Measurements from ENCODE around the gene DYRK3. TPM values are rescaled to one million over a fixed set of nuclear protein-coding genes. Genes with fewer than 3 reads are reported as not detected.

The DYRK3 gene
- total RNA-seq, 1 experiment from 2014 or later = 7.1 TPM

- H3K79me2 ChIP-seq (ENCODE audit: insufficient read depth, low read length) = no peaks in the 10 kb centered on the region
- H3K27ac ChIP-seq (ENCODE audit: low read depth, low read length) = no peak overlapping the region
- no peak overlapping the region for H3K9ac ChIP-seq (ENCODE audit: low read length)
- ChIA-PET POLR2A (no interaction called here), CTCF (interaction anchor here (0.9 to 6.8 kb wide), 6 partner anchors 9 to 177 kb away, joined by 3 to 71 read pairs (median 4); partner anchors contain the start of genes DYRK3 and EIF2D), RAD21 (ENCODE audit: low non-redundant PET in 1 of 2, low total read pairs in 2 of 2, uncharacterized antibody in 2 of 2, unreplicated experiment in 2 of 2) (no interaction called here)
- peaks cover 18% of the 10 kb centered on the region; the same call in 1 of the 2 replicates for H3K27me3 ChIP-seq (ENCODE audit: insufficient read depth, low read length)
- no peak overlapping the region for H2AFZ ChIP-seq (ENCODE audit: low read depth, low read length, poor library complexity, severe bottlenecking)
- H3K9me2 ChIP-seq (ENCODE audit: insufficient read depth) = no peaks in the 10 kb centered on the region
- H3K9me3 ChIP-seq (ENCODE audit: control insufficient read depth in 1 of 2, insufficient read depth in 1 of 2, low read depth in 1 of 2, low read length in 2 of 2) = no peaks in the 10 kb centered on the region
- DNase-seq (ENCODE audit: low read depth, low spot score) (no peak), ATAC-seq (no peak)
- H3K4me2 ChIP-seq (ENCODE audit: low read length) = no peak overlapping the region
- intact Hi-C loops (cut with micrococcal nuclease) = no loop called here
- no TSS peak for BruUV-seq (replicated peaks)
- TF ChIP-seq POLR2AphosphoS5 (IDR thresholded peaks at IDR 0.05; ENCODE audit: low read depth, low read length) (no peak), SRF (IDR thresholded peaks at IDR 0.05; ENCODE audit: low read depth) (no peak), CEBPB (IDR thresholded peaks at IDR 0.05; ENCODE audit: low read depth) (no peak), ZFX (IDR thresholded peaks at IDR 0.05) (no peak), EZH2 (IDR thresholded peaks at IDR 0.05) (no peak), YY1 (IDR thresholded peaks at IDR 0.05; ENCODE audit: extremely low read depth, insufficient replicate concordance, low read depth, low read length) (no peak), ATF3 (IDR thresholded peaks at IDR 0.05) (no peak), SIN3A (IDR thresholded peaks at IDR 0.05; ENCODE audit: low read depth) (no peak), SP1 (IDR thresholded peaks at IDR 0.05; ENCODE audit: low read depth) (no peak), ZNF274 (IDR thresholded peaks at IDR 0.05; ENCODE audit: low read depth, low read length) (no peak), ELF1 (IDR thresholded peaks at IDR 0.05; ENCODE audit: borderline replicate concordance, low read depth) (no peak), POLR2A (IDR thresholded peaks at IDR 0.05; ENCODE audit: borderline replicate concordance, extremely low read depth, insufficient read depth, insufficient read length) (no peak), JUND (IDR thresholded peaks at IDR 0.05) (no peak), TCF7L2 (IDR thresholded peaks at IDR 0.05; ENCODE audit: borderline replicate concordance, extremely low read depth, insufficient read depth, insufficient read length) (no peak), REST (IDR thresholded peaks at IDR 0.05; ENCODE audit: low read depth) (no peak), EZH2phosphoT487 (IDR thresholded peaks at IDR 0.05; ENCODE audit: borderline replicate concordance) (no peak)
- H3K36me3 ChIP-seq (ENCODE audit: control insufficient read depth in 1 of 2, insufficient read depth in 2 of 2, low read length in 2 of 2) = no peaks in the 10 kb centered on the region
- no peaks in the 10 kb centered on the region for H3K4me1 ChIP-seq (ENCODE audit: control insufficient read depth in 1 of 2, insufficient read depth in 2 of 2, low read length in 2 of 2)
- no peaks in the 10 kb centered on the region for H4K20me1 ChIP-seq (ENCODE audit: insufficient read depth)
- H3K4me3 ChIP-seq (replicated peaks in 1 of 2; ENCODE audit: low read depth in 1 of 2, low read length in 2 of 2) = no peak overlapping the region
Observed at GRCh38 chr1:206666954-206667665, 31.8 kb downstream of the DYRK3 start.

All from HCT116 (cell line).